Nephron (organoid): ENCODE data around the gene CFAP97D1.

Experiments used
- H3K27ac Mint-ChIP-seq, 3 experiments: 2 replicates each; pipeline ENCODE4 v1.8.0; 2020; ENCODE audit warnings: mixed read lengths in 3 of 3, mild to moderate bottlenecking in 2 of 3, moderate library complexity in 1 of 3
- H3K27me3 Mint-ChIP-seq: 2 replicates; pipeline ENCODE4 v1.8.0; 2021; ENCODE audit warnings: low read depth, mild to moderate bottlenecking, moderate library complexity, mixed read lengths
- H3K36me3 Mint-ChIP-seq: 2 replicates; pipeline ENCODE4 v1.8.0; 2020; ENCODE audit warnings: low read depth, mixed read lengths
- H3K4me1 Mint-ChIP-seq: 2 replicates; pipeline ENCODE4 v1.8.0; 2020; ENCODE audit warnings: mixed read lengths
- H3K4me3 Mint-ChIP-seq, 3 experiments: 2 replicates each; pipeline ENCODE4 v1.8.0; 2020; ENCODE audit warnings: mild to moderate bottlenecking in 3 of 3, mixed read lengths in 3 of 3, moderate library complexity in 2 of 3
- H3K9me3 Mint-ChIP-seq: 2 replicates; pipeline ENCODE4 v1.8.0; 2020; ENCODE audit warnings: mixed read lengths
- TF ChIP-seq, protein P1 (sequence below), 3 experiments: fragments of 200-600 bp; sonication (generic); IDR thresholded peaks; one replicate each; pipeline ENCODE4 v1.5.0; 2021; ENCODE audit warnings: antibody characterized with exemption in 3 of 3; ENCODE audit not compliant: unreplicated experiment in 3 of 3

CFAP97D1 gene

GRCh38 chr17:43817826-43818225, 37.6 kb downstream of the CFAP97D1 start:
- Mint-ChIP-seq H3K9me3 (no peaks in the 10 kb centered on the region), H3K36me3 (peaks cover 31% of the 10 kb centered on the region), H3K4me3 (no peak overlapping the region), H3K4me1 (no peaks in the 10 kb centered on the region), H3K27me3 (no peaks in the 10 kb centered on the region), H3K27ac (no peak overlapping the region)
- TF ChIP-seq, protein P1, sequence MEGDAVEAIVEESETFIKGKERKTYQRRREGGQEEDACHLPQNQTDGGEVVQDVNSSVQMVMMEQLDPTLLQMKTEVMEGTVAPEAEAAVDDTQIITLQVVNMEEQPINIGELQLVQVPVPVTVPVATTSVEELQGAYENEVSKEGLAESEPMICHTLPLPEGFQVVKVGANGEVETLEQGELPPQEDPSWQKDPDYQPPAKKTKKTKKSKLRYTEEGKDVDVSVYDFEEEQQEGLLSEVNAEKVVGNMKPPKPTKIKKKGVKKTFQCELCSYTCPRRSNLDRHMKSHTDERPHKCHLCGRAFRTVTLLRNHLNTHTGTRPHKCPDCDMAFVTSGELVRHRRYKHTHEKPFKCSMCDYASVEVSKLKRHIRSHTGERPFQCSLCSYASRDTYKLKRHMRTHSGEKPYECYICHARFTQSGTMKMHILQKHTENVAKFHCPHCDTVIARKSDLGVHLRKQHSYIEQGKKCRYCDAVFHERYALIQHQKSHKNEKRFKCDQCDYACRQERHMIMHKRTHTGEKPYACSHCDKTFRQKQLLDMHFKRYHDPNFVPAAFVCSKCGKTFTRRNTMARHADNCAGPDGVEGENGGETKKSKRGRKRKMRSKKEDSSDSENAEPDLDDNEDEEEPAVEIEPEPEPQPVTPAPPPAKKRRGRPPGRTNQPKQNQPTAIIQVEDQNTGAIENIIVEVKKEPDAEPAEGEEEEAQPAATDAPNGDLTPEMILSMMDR (IDR thresholded peaks at IDR 0.05; ENCODE audit: unreplicated experiment in 3 of 3): no peak

- TF ChIP-seq, protein P1 (IDR thresholded peaks at IDR 0.05; ENCODE audit: unreplicated experiment in 3 of 3): no peak
- Mint-ChIP-seq H3K4me1 (no peaks in the 10 kb centered on the region), H3K9me3 (no peaks in the 10 kb centered on the region), H3K4me3 (no peak overlapping the region), H3K36me3 (peaks cover 37% of the 10 kb centered on the region), H3K27me3 (no peaks in the 10 kb centered on the region), H3K27ac (no peak overlapping the region)
These were observed 38.7 kb downstream of the CFAP97D1 start for GRCh38 chr17:43818966-43819365.

GRCh38 chr17:43820759-43821158, 40.5 kb downstream of the CFAP97D1 start:
- Mint-ChIP-seq H3K27ac (no peak overlapping the region), H3K4me3 (no peak overlapping the region), H3K9me3 (no peaks in the 10 kb centered on the region), H3K36me3 (peaks cover 32% of the 10 kb centered on the region), H3K27me3 (no peaks in the 10 kb centered on the region), H3K4me1 (no peaks in the 10 kb centered on the region)
- TF ChIP-seq, protein P1 (IDR thresholded peaks at IDR 0.05; ENCODE audit: unreplicated experiment in 3 of 3): no peak

- Mint-ChIP-seq H3K27ac (no peak overlapping the region), H3K36me3 (peaks cover 39% of the 10 kb centered on the region), H3K4me3 (no peak overlapping the region), H3K27me3 (no peaks in the 10 kb centered on the region), H3K4me1 (no peaks in the 10 kb centered on the region), H3K9me3 (no peaks in the 10 kb centered on the region)
- TF ChIP-seq, protein P1 (IDR thresholded peaks at IDR 0.05; ENCODE audit: unreplicated experiment in 3 of 3): no peak
These were observed 42.4 kb downstream of the CFAP97D1 start for GRCh38 chr17:43822570-43823190.

DNA sequence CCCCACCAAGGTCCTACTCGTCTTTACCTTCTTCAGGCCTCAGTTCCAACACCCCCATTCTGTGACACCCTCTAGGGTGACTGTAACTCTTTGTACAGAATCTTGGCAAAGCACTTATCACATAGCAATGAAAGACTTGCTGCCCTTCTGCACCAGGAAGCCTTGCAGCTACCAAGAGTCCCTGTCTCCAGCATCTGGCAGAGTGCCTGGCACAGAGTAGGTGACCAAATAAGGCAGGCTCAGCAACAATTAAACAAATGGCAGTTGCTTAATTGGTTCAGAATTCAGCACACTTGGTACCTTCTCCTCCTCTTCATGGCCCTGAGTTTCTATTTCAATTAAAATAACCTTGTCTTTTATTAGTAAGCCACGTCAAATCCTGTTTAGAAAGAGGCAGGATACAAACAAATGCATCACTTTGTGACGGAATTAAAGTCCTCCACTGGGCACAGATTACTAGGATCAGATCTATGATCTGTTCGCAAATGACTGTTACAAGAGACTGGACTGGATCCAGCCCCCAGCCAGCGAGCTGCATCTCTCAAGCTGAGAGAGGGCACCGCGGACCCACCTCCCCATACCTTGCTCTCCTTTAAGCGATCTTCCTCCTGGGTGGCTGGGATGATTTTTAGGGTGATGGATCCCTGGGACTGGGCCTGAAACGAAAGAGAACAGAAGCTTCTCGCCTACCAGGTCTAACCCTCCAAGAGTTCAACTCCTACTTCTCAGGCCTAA, 43.3 kb downstream of the CFAP97D1 start:
- H3K9me3 Mint-ChIP-seq: no peaks in the 10 kb centered on the region
- no peaks in the 10 kb centered on the region for H3K27me3 Mint-ChIP-seq
- H3K36me3 Mint-ChIP-seq: peaks cover 45% of the 10 kb centered on the region
- no peak overlapping the region for H3K4me3 Mint-ChIP-seq
- no peak overlapping the region for H3K27ac Mint-ChIP-seq
- no peaks in the 10 kb centered on the region for H3K4me1 Mint-ChIP-seq
- TF ChIP-seq, protein P1 (IDR thresholded peaks at IDR 0.05; ENCODE audit: unreplicated experiment in 3 of 3): no peak

GRCh38 chr17:43825567-43825966, 45.3 kb downstream of the CFAP97D1 start:
- Mint-ChIP-seq H3K4me1 (no peaks in the 10 kb centered on the region), H3K27me3 (no peaks in the 10 kb centered on the region), H3K9me3 (no peaks in the 10 kb centered on the region), H3K4me3 (no peak overlapping the region), H3K36me3 (peaks cover 47% of the 10 kb centered on the region), H3K27ac (no peak overlapping the region)
- TF ChIP-seq, protein P1 (IDR thresholded peaks at IDR 0.05; ENCODE audit: unreplicated experiment in 3 of 3): no peak
